Measurements from ENCODE around the gene DGAT2. TPM values are rescaled to one million over a fixed set of nuclear protein-coding genes. Genes with fewer than 3 reads are reported as not detected.
A peak's percentile ranks its signal among the peaks of the same experiment; 100 is the strongest.

The DGAT2 gene
- total RNA-seq, 4 donors from 2014 or later, result 22.9 to 194 (median 52.8) TPM

DNA sequence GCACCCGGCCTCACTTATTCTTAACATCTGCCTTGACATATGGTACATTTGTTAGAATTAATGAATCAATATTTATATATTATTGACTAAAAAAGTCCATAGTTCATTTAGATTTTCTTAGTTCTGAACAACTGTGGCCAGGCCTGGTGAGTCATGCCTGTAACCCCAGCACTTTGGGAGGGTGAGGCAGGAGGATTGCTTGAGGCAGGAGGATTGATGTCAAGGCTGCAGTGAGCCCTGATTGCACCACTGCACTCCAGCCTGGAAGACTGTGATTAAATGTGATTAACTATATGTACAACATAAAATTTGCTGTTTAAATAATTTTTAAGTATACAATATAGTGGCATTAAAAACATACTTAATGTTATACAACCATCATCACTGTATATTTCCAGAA, 52.1 kb downstream of the DGAT2 start:
- H3K4me1 ChIP-seq, result peaks cover 0 to 50% (median 13%) of the 10 kb centered on the region in 4 donors
- H3K36me3 ChIP-seq, result no peaks in the 10 kb centered on the region
- H3K9me3 ChIP-seq, result no peaks in the 10 kb centered on the region
- DNase-seq (ENCODE audit: low spot score in 2 of 2), result no peak
- H3K27me3 ChIP-seq, result no peaks in the 10 kb centered on the region
- H3K27ac ChIP-seq, result no peak overlapping the region
- no peak overlapping the region for H3K4me3 ChIP-seq
- WGBS, 2 donors, result 67 to 100% methylated on average over 1 of the region's 1 CpG
- no peak for TF ChIP-seq EP300 (IDR thresholded peaks at IDR 0.05)
- TF ChIP-seq, protein P1, sequence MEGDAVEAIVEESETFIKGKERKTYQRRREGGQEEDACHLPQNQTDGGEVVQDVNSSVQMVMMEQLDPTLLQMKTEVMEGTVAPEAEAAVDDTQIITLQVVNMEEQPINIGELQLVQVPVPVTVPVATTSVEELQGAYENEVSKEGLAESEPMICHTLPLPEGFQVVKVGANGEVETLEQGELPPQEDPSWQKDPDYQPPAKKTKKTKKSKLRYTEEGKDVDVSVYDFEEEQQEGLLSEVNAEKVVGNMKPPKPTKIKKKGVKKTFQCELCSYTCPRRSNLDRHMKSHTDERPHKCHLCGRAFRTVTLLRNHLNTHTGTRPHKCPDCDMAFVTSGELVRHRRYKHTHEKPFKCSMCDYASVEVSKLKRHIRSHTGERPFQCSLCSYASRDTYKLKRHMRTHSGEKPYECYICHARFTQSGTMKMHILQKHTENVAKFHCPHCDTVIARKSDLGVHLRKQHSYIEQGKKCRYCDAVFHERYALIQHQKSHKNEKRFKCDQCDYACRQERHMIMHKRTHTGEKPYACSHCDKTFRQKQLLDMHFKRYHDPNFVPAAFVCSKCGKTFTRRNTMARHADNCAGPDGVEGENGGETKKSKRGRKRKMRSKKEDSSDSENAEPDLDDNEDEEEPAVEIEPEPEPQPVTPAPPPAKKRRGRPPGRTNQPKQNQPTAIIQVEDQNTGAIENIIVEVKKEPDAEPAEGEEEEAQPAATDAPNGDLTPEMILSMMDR (IDR thresholded peaks at IDR 0.05), result no peak
- TF ChIP-seq POLR2A (IDR thresholded peaks at IDR 0.05), result no peak

DNA sequence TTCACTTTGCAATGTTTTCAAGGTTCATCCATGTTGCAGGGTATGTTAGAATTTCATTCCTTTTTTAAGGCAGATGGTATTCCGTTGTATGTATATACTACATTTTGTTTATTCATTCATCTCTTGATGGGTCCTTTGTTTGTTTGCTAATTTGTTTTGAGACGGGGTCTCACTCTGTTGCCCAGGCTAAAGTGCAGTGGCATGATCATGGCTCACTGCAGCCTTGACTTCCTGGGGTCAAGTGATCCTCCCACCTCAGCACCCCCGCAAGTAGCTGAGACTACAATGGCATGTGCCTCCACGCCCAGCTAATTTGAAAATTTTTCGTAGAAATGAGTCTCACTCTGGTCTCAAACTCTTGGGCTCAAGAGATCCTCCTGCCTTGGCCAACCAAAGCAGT, 52.6 kb downstream of the DGAT2 start:
- TF ChIP-seq POLR2A (IDR thresholded peaks at IDR 0.05) (no peak), EP300 (IDR thresholded peaks at IDR 0.05) (no peak)
- TF ChIP-seq, protein P1 (IDR thresholded peaks at IDR 0.05), result no peak
- H3K4me1 ChIP-seq, result peaks cover 0 to 53% (median 13%) of the 10 kb centered on the region in 4 donors
- no peaks in the 10 kb centered on the region for H3K9me3 ChIP-seq
- no peaks in the 10 kb centered on the region for H3K27me3 ChIP-seq
- WGBS, 2 donors, result 80 to 87% methylated on average over 5 of the region's 5 CpGs
- no peak overlapping the region for H3K27ac ChIP-seq
- H3K36me3 ChIP-seq, result no peaks in the 10 kb centered on the region
- DNase-seq (ENCODE audit: low spot score in 2 of 2), result no peak
- H3K4me3 ChIP-seq, result no peak overlapping the region

DNA sequence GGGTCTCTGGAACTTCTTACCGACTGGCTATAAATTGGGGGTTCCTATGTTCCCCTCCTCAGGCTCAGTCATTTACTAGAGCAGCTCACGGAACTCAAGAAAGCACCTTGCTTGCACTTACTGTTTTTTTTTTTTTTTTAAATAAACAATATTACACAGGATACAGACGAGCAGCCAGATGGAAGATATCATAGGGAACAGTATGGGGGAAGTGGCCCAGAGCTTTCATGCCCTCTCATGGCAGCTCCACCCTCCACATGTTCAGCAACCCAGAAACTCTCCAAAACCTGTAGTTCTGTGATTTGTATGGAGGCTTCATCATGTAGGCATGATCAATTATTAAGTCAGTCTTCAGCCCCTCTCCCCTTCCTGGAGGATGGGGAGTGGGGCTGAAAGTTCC, 54.0 kb downstream of the DGAT2 start:
- TF ChIP-seq, protein P1 (IDR thresholded peaks at IDR 0.05), result no peak
- TF ChIP-seq EP300 (IDR thresholded peaks at IDR 0.05), result no peak
- no peak for TF ChIP-seq POLR2A (IDR thresholded peaks at IDR 0.05)
- Histone ChIP-seq H3K27ac (no peak overlapping the region), H3K4me3 (no peak overlapping the region), H3K27me3 (no peaks in the 10 kb centered on the region), H3K9me3 (no peaks in the 10 kb centered on the region), H3K4me1 (peaks cover 0 to 53% (median 12%) of the 10 kb centered on the region in 4 donors), H3K36me3 (no peaks in the 10 kb centered on the region)
- WGBS, 2 donors, result 62 to 83% methylated on average over 3 of the region's 3 CpGs
- DNase-seq (ENCODE audit: low spot score in 2 of 2), result no peak

DNA sequence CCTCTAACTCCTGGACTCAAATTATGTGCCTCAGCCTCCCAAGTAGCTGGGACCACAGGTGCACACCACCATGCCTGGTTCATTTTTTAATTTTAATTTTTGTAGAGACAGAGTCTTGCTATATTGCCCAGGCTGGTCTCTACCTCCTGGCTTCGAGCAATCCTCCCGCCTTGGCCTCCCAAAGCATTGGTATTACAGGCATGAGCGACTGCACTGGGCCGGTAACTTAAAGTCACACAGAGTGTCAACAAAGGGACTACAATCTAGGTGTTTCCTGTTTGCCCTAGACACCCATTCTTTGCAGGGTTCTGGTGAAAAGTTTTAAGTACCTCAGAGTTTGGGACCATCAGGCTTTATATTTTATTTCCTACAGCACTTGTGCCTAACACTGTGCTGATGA, 54.8 kb downstream of the DGAT2 start:
- peaks cover 0 to 54% (median 16%) of the 10 kb centered on the region in 4 donors for H3K4me1 ChIP-seq
- H3K36me3 ChIP-seq, result no peaks in the 10 kb centered on the region
- WGBS, 2 donors, result 95 to 97% methylated on average over 4 of the region's 4 CpGs
- H3K4me3 ChIP-seq, result no peak overlapping the region
- DNase-seq (ENCODE audit: low spot score in 2 of 2), result no peak
- TF ChIP-seq EP300 (IDR thresholded peaks at IDR 0.05) (no peak), POLR2A (IDR thresholded peaks at IDR 0.05) (no peak)
- TF ChIP-seq, protein P1 (IDR thresholded peaks at IDR 0.05), result no peak
- no peaks in the 10 kb centered on the region for H3K9me3 ChIP-seq
- peak overlapping the region in 1 of 4 donors; percentile 31 for H3K27ac ChIP-seq
- no peaks in the 10 kb centered on the region for H3K27me3 ChIP-seq

DNA sequence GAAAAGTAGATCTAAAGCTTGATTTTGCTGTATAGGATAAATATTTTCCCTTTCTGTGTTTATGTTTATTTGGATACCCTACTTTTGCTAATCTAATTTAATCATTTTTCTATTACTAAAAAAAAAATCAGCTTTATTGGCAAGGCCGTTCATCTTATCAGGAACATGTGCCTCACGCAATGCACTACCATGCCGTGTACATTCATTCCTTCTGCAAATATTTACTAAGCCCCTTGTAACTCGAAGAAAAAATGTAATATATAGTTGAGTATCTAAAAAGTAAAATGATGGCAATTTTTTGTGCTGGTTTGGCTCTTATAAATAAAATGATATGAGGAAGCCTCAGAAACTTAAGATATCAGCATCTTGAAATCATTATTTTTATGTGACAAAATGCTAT, 55.4 kb downstream of the DGAT2 start:
- 58 to 63% methylated on average over 4 of the region's 4 CpGs for WGBS, 2 donors
- Histone ChIP-seq H3K9me3 (no peaks in the 10 kb centered on the region), H3K27ac (peak overlapping the region in 3 of 4 donors; percentile 14 to 53 (median 31)), H3K4me3 (no peak overlapping the region), H3K27me3 (no peaks in the 10 kb centered on the region), H3K36me3 (no peaks in the 10 kb centered on the region), H3K4me1 (peaks cover 0 to 54% (median 16%) of the 10 kb centered on the region in 4 donors)
- TF ChIP-seq, protein P1 (IDR thresholded peaks at IDR 0.05), result no peak
- TF ChIP-seq EP300 (IDR thresholded peaks at IDR 0.05) (no peak), POLR2A (IDR thresholded peaks at IDR 0.05) (no peak)
- DNase-seq (ENCODE audit: low spot score in 2 of 2), result no peak
